Peyer's patch (tissue), 4 donors: ENCODE measurements around the gene HLA-DOA. TPM values are rescaled to one million over a fixed set of nuclear protein-coding genes. Genes with fewer than 3 reads are reported as not detected.

Experiments
- DNase-seq, 3 donors: peaks; one replicate each; pipeline ENCODE4 v3.0.0-alpha.2; 2017 to 2019
- H3K27ac ChIP-seq, 4 donors: fragments of 200-600 bp; sonication (generic); one replicate each; pipeline ENCODE4 v1.5.1; 2016 to 2019
- H3K27me3 ChIP-seq, 2 donors: fragments of 200-600 bp; sonication (generic); one replicate each; pipeline ENCODE4 v1.5.1; 2019
- H3K36me3 ChIP-seq, 3 donors: fragments of 200-600 bp; sonication (generic); one replicate each; pipeline ENCODE4 v1.5.1; 2016 to 2019
- H3K4me1 ChIP-seq, 4 donors: fragments of 200-600 bp; sonication (generic); one replicate each; pipeline ENCODE4 v1.5.1; 2016 to 2019
- H3K4me3 ChIP-seq, 4 donors: fragments of 200-600 bp; sonication (generic); 1 replicate in 3 of 4; 2 replicates in 1 of 4; pipeline ENCODE4 v1.5.1; 2016 to 2019; ENCODE audit warnings: mild to moderate bottlenecking in 1 of 4
- H3K9me3 ChIP-seq, 4 donors: fragments of 200-600 bp; sonication (generic); one replicate each; pipeline ENCODE4 v1.5.1; 2016 to 2019; ENCODE audit warnings: mild to moderate bottlenecking in 1 of 4
- CTCF ChIP-seq, 6 experiments: fragments of 450-650 bp in 4 of 6; fragments of 200-600 bp in 2 of 6; sonication (generic) in 1 of 6; IDR thresholded peaks; one replicate each; pipeline ENCODE4 v1.5.1; 2017 to 2019; ENCODE audit warnings: antibody characterized with exemption in 6 of 6, mild to moderate bottlenecking in 3 of 6, moderate library complexity in 1 of 6
- POLR2A ChIP-seq, 2 donors: fragments of 450-650 bp; IDR thresholded peaks; one replicate each; pipeline ENCODE4 v1.5.1; 2017; ENCODE audit warnings: antibody characterized with exemption in 2 of 2, mild to moderate bottlenecking in 2 of 2, moderate library complexity in 2 of 2
- total RNA-seq, 4 donors: library from RNA; depleted of rRNA; stranded (reverse); fragments of >200 nt; gene quantifications; one replicate each; pipeline ENCODE4 v1.1.0, GENCODE V29; 2016

The HLA-DOA gene
- total RNA-seq, 4 donors from 2014 or later = 0.95 to 26.4 (median 1.5) TPM; not detected in 1

GRCh38 chr6:32973144-32974015, 36.0 kb downstream of the HLA-DOA start:
- Histone ChIP-seq H3K27ac (peak overlapping the region; percentile 74 to 100 (median 100)), H3K4me1 (peaks cover 0 to 41% (median 5%) of the 10 kb centered on the region in 4 donors), H3K36me3 (peaks cover 0 to 51% (median 3%) of the 10 kb centered on the region in 3 donors), H3K4me3 (peak overlapping the region; percentile 81 to 95 (median 90)), H3K27me3 (no peaks in the 10 kb centered on the region), H3K9me3 (no peaks in the 10 kb centered on the region)
- peak in 2 of 3 donors; percentile 47 to 68 for DNase-seq
- TF ChIP-seq POLR2A (IDR thresholded peaks at IDR 0.05) (no peak), CTCF (IDR thresholded peaks at IDR 0.05) (no peak)

GRCh38 chr6:32972353-32973143, 36.8 kb downstream of the HLA-DOA start:
- peak overlapping the region; percentile 74 to 100 (median 100) for H3K27ac ChIP-seq
- peaks cover 0 to 43% (median 3%) of the 10 kb centered on the region in 3 donors for H3K36me3 ChIP-seq
- H3K27me3 ChIP-seq = no peaks in the 10 kb centered on the region
- TF ChIP-seq POLR2A (IDR thresholded peaks at IDR 0.05) = no peak
- H3K9me3 ChIP-seq = no peaks in the 10 kb centered on the region
- H3K4me1 ChIP-seq = peaks cover 0 to 33% (median 5%) of the 10 kb centered on the region in 4 donors
- H3K4me3 ChIP-seq = peak overlapping the region; percentile 81 to 95 (median 90)
- DNase-seq = peak; percentile 58 to 79 (median 66)

- peak; percentile 99 to 100 (median 99) for DNase-seq
- Histone ChIP-seq H3K9me3 (no peaks in the 10 kb centered on the region), H3K36me3 (peaks cover 0 to 35% (median 0%) of the 10 kb centered on the region in 3 donors), H3K4me3 (peak overlapping the region; percentile 81 to 95 (median 90)), H3K27me3 (no peaks in the 10 kb centered on the region), H3K27ac (peak overlapping the region; percentile 96 to 100 (median 100)), H3K4me1 (peaks cover 0 to 32% (median 5%) of the 10 kb centered on the region in 4 donors)
- TF ChIP-seq POLR2A (IDR thresholded peaks at IDR 0.05) = peak; percentile 97 to 99
- peak in 2 of 6 experiments; percentile 24 to 36 for TF ChIP-seq CTCF (IDR thresholded peaks at IDR 0.05)
Measured at GRCh38 chr6:32971581-32972352, 37.6 kb downstream of the HLA-DOA start.

- H3K9me3 ChIP-seq = no peaks in the 10 kb centered on the region
- DNase-seq = no peak
- H3K4me3 ChIP-seq = peak overlapping the region; percentile 74 to 95 (median 79)
- H3K27ac ChIP-seq = peak overlapping the region; percentile 96 to 100 (median 100)
- no peaks in the 10 kb centered on the region for H3K27me3 ChIP-seq
- no peak for TF ChIP-seq CTCF (IDR thresholded peaks at IDR 0.05)
- no peak for TF ChIP-seq POLR2A (IDR thresholded peaks at IDR 0.05)
- peaks cover 0 to 32% (median 5%) of the 10 kb centered on the region in 4 donors for H3K4me1 ChIP-seq
- peaks cover 0 to 29% (median 0%) of the 10 kb centered on the region in 3 donors for H3K36me3 ChIP-seq
Measured at GRCh38 chr6:32971242-32971580, 38.2 kb downstream of the HLA-DOA start.

- no peak for TF ChIP-seq CTCF (IDR thresholded peaks at IDR 0.05)
- peak in 1 of 2 donors; percentile 25 for TF ChIP-seq POLR2A (IDR thresholded peaks at IDR 0.05)
- peaks cover 0 to 23% (median 0%) of the 10 kb centered on the region in 3 donors for H3K36me3 ChIP-seq
- H3K27me3 ChIP-seq = no peaks in the 10 kb centered on the region
- no peaks in the 10 kb centered on the region for H3K9me3 ChIP-seq
- peak overlapping the region; percentile 96 to 100 (median 100) for H3K27ac ChIP-seq
- peak; percentile 81 to 92 (median 92) for DNase-seq
- H3K4me1 ChIP-seq = peaks cover 0 to 32% (median 7%) of the 10 kb centered on the region in 4 donors
- peak overlapping the region; percentile 74 to 95 (median 79) for H3K4me3 ChIP-seq
Measured at GRCh38 chr6:32970413-32971241, 38.8 kb downstream of the HLA-DOA start.
